DMS153 treated with DMSO at 0.1 percent for 48 hours (cell line): ENCODE measurements around the gene DGCR2.

Source experiments
- DNase-seq: peaks from one replicate; lab custom pipeline; 2025; ENCODE audit not compliant: unreplicated experiment; lab: John Stamatoyannopoulos, UW

The DGCR2 gene

GRCh38 chr22:19147195-19147780 lies 25.1 kb upstream of the DGCR2 start:
- DNase-seq, result no peak

GRCh38 chr22:19146215-19146968 lies 24.2 kb upstream of the DGCR2 start:
- no peak for DNase-seq

- no peak for DNase-seq
Measured at GRCh38 chr22:19143967-19144400, 21.8 kb upstream of the DGCR2 start.

GRCh38 chr22:19143212-19143611 lies 21.0 kb upstream of the DGCR2 start:
- no peak for DNase-seq

- DNase-seq, result no peak
Measured at GRCh38 chr22:19142394-19142793, 20.2 kb upstream of the DGCR2 start.

GRCh38 chr22:19139974-19140373 lies 17.8 kb upstream of the DGCR2 start:
- no peak for DNase-seq

- no peak for DNase-seq
Measured at GRCh38 chr22:19139001-19139356, 16.8 kb upstream of the DGCR2 start.

GRCh38 chr22:19138217-19139000 lies 16.2 kb upstream of the DGCR2 start:
- no peak for DNase-seq

- DNase-seq, result no peak
Measured at GRCh38 chr22:19137384-19138216, 15.4 kb upstream of the DGCR2 start.

- DNase-seq, result no peak
Measured at GRCh38 chr22:19136915-19137314, 14.7 kb upstream of the DGCR2 start.

GRCh38 chr22:19134874-19135273 lies 12.7 kb upstream of the DGCR2 start:
- no peak for DNase-seq

- DNase-seq, result no peak
Measured at GRCh38 chr22:19134176-19134831, 12.1 kb upstream of the DGCR2 start.

- DNase-seq, result no peak
Measured at GRCh38 chr22:19133561-19133960, 11.3 kb upstream of the DGCR2 start.

GRCh38 chr22:19132693-19133400 lies 10.6 kb upstream of the DGCR2 start:
- DNase-seq, result no peak

GRCh38 chr22:19132153-19132552 lies 9.9 kb upstream of the DGCR2 start:
- DNase-seq, result no peak

- no peak for DNase-seq
Measured at GRCh38 chr22:19131685-19132015, 9.4 kb upstream of the DGCR2 start.

- no peak for DNase-seq
Measured at GRCh38 chr22:19130959-19131684, 8.9 kb upstream of the DGCR2 start, which contains the start of gene TSSK2. TSS of gene TSSK2 (plus strand) at chr22:19131308. CDS start at chr22:19131400, 92 bp downstream.

- DNase-seq, result no peak
Measured at GRCh38 chr22:19129871-19130270, 7.7 kb upstream of the DGCR2 start.

GRCh38 chr22:19128946-19129727 lies 6.9 kb upstream of the DGCR2 start:
- no peak for DNase-seq
